NCI-H774 (cell line): ENCODE data around the gene DHX8.

ENCODE experiments used
- DNase-seq: peaks from one replicate; lab custom pipeline; 2025; lab: John Stamatoyannopoulos, UW

Gene DHX8

GRCh38 chr17:43574896-43575525 is 91.2 kb downstream of the DHX8 start:
- no peak for DNase-seq
